ENCODE data around the gene GP9.
"Not testable (repeated sequence)": the region's sequence is repeated elsewhere in the genome, so short reads cannot be mapped to it uniquely, and the experiment has no call there.

GP9 gene

GRCh38 chr3:129050556-129051295, 9.9 kb upstream of the GP9 start:
- no peak for DNase-seq (ENCODE audit: low read depth)

GRCh38 chr3:129051871-129052340, 8.7 kb upstream of the GP9 start:
- no peak for DNase-seq (ENCODE audit: low read depth)

- DNase-seq (ENCODE audit: low read depth) = no peak
Observed at GRCh38 chr3:129052675-129053074, 7.9 kb upstream of the GP9 start.

- DNase-seq (ENCODE audit: low read depth) = no peak
Observed at GRCh38 chr3:129054605-129055104, 5.9 kb upstream of the GP9 start.

- DNase-seq (ENCODE audit: low read depth) = no peak
Observed at GRCh38 chr3:129056451-129057173, 4.0 kb upstream of the GP9 start.

GRCh38 chr3:129057249-129057648, 3.3 kb upstream of the GP9 start:
- DNase-seq (ENCODE audit: low read depth) = no peak

GRCh38 chr3:129058441-129059200, 2.0 kb upstream of the GP9 start:
- DNase-seq (ENCODE audit: low read depth) = no peak

GRCh38 chr3:129059311-129059958, 1.1 kb upstream of the GP9 start:
- no peak for DNase-seq (ENCODE audit: low read depth)

GRCh38 chr3:129061023-129061887, 676 bp downstream of the GP9 start:
- no peak for DNase-seq (ENCODE audit: low read depth)

GRCh38 chr3:129061888-129062834, 1.6 kb downstream of the GP9 start:
- no peak for DNase-seq (ENCODE audit: low read depth)

- no peak for DNase-seq (ENCODE audit: low read depth)
Observed at GRCh38 chr3:129063091-129063640, 2.6 kb downstream of the GP9 start.

GRCh38 chr3:129063841-129064482, 3.4 kb downstream of the GP9 start:
- no peak for DNase-seq (ENCODE audit: low read depth)

- no peak for DNase-seq (ENCODE audit: low read depth)
Observed at GRCh38 chr3:129065016-129065719, 4.6 kb downstream of the GP9 start.

GRCh38 chr3:129065720-129066073, 5.1 kb downstream of the GP9 start:
- DNase-seq (ENCODE audit: low read depth) = no peak

- not testable (repeated sequence) for DNase-seq (ENCODE audit: low read depth)
Observed at GRCh38 chr3:129067719-129068118, 7.1 kb downstream of the GP9 start.

GRCh38 chr3:129068291-129068886, 7.8 kb downstream of the GP9 start:
- no peak for DNase-seq (ENCODE audit: low read depth)

GRCh38 chr3:129069313-129070085, 8.9 kb downstream of the GP9 start:
- not testable (repeated sequence) for DNase-seq (ENCODE audit: low read depth)

Measured in T-helper 22 cell (primary cell).